Measurements from ENCODE around the gene GBE1. TPM values are rescaled to one million over a fixed set of nuclear protein-coding genes. Genes with fewer than 3 reads are reported as not detected.

The GBE1 gene
- total and polyA plus RNA-seq, 10 of the 15 experiments (the other 5 are each of a cell fraction or from before 2014, with no cell fraction given), result 21.4 to 62.2 (median 41.5) TPM

DNA sequence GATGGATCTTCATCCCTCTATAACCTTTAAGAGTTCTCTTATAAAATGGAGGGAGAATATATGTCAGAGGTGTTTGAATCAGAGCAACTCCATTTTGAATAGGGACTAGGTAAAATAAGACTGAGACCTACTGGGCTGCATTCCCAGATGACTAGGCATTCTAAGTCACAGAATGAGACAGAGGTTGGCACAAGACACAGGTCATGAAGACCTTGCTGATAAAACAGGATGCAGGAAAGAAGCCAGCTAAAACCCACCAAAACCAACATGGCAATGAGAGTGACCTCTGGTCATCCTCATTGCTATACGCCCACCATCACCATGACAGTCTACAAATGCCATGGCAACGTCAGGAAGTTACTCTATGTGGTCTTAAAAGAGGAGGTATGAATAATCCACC is 211.0 kb downstream of the GBE1 start:
- Histone ChIP-seq H3K9me3 (replicated peaks; ENCODE audit: control insufficient read depth, insufficient read depth, low read length) (no peaks in the 10 kb centered on the region), H3K4me3 (no peak overlapping the region), H2AFZ (ENCODE audit: control insufficient read depth, low read depth, low read length) (no peak overlapping the region), H3K27me3 (replicated peaks in 1 of 2; ENCODE audit: control insufficient read depth in 2 of 2, insufficient read depth in 2 of 2, low read length in 1 of 2) (no peaks in the 10 kb centered on the region), H3K4me1 (ENCODE audit: control insufficient read depth, insufficient read depth, low read length) (no peaks in the 10 kb centered on the region), H3K4me2 (ENCODE audit: control insufficient read depth, insufficient read depth) (no peak overlapping the region), H4K20me1 (ENCODE audit: control insufficient read depth, insufficient read depth) (0 out of 2 replicates have a peak, but pooled peaks cover 3% of the 10 kb centered on the region), H3K79me2 (ENCODE audit: control insufficient read depth, insufficient read depth, low read length) (no peaks in the 10 kb centered on the region), H3K36me3 (ENCODE audit: control insufficient read depth in 2 of 2, insufficient read depth in 2 of 2, low read length in 1 of 2) (no peaks in the 10 kb centered on the region), H3K27ac (ENCODE audit: control insufficient read depth, insufficient read depth) (no peak overlapping the region), H3K9ac (ENCODE audit: control insufficient read depth, insufficient read depth, low read length) (no peak overlapping the region)
- FAIRE-seq (no peak), DNase-seq (ENCODE audit: low read depth, low spot score) (no peak), ATAC-seq (no peak)
- ChIA-PET CTCF (no interaction called here), RAD21 (ENCODE audit: unreplicated experiment) (no interaction called here), POLR2A (no interaction called here), SMC1A (ENCODE audit: uncharacterized antibody, unreplicated experiment) (no interaction called here)
- intact Hi-C loops (cut with micrococcal nuclease; ENCODE audit: unreplicated experiment) (no loop called here), in situ Hi-C loops (cut with MboI) (no loop called here)
- WGBS (ENCODE audit: insufficient coverage, insufficient replicate concordance, low lambda C conversion rate, missing lambda C conversion rate), result 93% methylated on average over 2 of the region's 2 CpGs
- TF ChIP-seq, protein P1, sequence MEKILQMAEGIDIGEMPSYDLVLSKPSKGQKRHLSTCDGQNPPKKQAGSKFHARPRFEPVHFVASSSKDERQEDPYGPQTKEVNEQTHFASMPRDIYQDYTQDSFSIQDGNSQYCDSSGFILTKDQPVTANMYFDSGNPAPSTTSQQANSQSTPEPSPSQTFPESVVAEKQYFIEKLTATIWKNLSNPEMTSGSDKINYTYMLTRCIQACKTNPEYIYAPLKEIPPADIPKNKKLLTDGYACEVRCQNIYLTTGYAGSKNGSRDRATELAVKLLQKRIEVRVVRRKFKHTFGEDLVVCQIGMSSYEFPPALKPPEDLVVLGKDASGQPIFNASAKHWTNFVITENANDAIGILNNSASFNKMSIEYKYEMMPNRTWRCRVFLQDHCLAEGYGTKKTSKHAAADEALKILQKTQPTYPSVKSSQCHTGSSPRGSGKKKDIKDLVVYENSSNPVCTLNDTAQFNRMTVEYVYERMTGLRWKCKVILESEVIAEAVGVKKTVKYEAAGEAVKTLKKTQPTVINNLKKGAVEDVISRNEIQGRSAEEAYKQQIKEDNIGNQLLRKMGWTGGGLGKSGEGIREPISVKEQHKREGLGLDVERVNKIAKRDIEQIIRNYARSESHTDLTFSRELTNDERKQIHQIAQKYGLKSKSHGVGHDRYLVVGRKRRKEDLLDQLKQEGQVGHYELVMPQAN (conservative IDR thresholded peaks at IDR 0.05), result no peak
- TF ChIP-seq LARP7 (IDR thresholded peaks at IDR 0.05) (no peak), TCF7 (IDR thresholded peaks at IDR 0.05; ENCODE audit: borderline replicate concordance) (no peak), ETV6 (conservative IDR thresholded peaks at IDR 0.05 in 1 of 2, IDR thresholded peaks at IDR 0.05 in 1 of 2; ENCODE audit: borderline replicate concordance in 1 of 2, low read depth in 1 of 2) (no peak), MYC (IDR thresholded peaks at IDR 0.05; ENCODE audit: insufficient read depth, insufficient read length, insufficient replicate concordance, low read length, severe bottlenecking) (no peak)
- TF ChIP-seq, protein P2, sequence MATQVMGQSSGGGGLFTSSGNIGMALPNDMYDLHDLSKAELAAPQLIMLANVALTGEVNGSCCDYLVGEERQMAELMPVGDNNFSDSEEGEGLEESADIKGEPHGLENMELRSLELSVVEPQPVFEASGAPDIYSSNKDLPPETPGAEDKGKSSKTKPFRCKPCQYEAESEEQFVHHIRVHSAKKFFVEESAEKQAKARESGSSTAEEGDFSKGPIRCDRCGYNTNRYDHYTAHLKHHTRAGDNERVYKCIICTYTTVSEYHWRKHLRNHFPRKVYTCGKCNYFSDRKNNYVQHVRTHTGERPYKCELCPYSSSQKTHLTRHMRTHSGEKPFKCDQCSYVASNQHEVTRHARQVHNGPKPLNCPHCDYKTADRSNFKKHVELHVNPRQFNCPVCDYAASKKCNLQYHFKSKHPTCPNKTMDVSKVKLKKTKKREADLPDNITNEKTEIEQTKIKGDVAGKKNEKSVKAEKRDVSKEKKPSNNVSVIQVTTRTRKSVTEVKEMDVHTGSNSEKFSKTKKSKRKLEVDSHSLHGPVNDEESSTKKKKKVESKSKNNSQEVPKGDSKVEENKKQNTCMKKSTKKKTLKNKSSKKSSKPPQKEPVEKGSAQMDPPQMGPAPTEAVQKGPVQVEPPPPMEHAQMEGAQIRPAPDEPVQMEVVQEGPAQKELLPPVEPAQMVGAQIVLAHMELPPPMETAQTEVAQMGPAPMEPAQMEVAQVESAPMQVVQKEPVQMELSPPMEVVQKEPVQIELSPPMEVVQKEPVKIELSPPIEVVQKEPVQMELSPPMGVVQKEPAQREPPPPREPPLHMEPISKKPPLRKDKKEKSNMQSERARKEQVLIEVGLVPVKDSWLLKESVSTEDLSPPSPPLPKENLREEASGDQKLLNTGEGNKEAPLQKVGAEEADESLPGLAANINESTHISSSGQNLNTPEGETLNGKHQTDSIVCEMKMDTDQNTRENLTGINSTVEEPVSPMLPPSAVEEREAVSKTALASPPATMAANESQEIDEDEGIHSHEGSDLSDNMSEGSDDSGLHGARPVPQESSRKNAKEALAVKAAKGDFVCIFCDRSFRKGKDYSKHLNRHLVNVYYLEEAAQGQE (IDR thresholded peaks at IDR 0.05; ENCODE audit: low read depth, low read length), result no peak
- TF ChIP-seq, protein P3, sequence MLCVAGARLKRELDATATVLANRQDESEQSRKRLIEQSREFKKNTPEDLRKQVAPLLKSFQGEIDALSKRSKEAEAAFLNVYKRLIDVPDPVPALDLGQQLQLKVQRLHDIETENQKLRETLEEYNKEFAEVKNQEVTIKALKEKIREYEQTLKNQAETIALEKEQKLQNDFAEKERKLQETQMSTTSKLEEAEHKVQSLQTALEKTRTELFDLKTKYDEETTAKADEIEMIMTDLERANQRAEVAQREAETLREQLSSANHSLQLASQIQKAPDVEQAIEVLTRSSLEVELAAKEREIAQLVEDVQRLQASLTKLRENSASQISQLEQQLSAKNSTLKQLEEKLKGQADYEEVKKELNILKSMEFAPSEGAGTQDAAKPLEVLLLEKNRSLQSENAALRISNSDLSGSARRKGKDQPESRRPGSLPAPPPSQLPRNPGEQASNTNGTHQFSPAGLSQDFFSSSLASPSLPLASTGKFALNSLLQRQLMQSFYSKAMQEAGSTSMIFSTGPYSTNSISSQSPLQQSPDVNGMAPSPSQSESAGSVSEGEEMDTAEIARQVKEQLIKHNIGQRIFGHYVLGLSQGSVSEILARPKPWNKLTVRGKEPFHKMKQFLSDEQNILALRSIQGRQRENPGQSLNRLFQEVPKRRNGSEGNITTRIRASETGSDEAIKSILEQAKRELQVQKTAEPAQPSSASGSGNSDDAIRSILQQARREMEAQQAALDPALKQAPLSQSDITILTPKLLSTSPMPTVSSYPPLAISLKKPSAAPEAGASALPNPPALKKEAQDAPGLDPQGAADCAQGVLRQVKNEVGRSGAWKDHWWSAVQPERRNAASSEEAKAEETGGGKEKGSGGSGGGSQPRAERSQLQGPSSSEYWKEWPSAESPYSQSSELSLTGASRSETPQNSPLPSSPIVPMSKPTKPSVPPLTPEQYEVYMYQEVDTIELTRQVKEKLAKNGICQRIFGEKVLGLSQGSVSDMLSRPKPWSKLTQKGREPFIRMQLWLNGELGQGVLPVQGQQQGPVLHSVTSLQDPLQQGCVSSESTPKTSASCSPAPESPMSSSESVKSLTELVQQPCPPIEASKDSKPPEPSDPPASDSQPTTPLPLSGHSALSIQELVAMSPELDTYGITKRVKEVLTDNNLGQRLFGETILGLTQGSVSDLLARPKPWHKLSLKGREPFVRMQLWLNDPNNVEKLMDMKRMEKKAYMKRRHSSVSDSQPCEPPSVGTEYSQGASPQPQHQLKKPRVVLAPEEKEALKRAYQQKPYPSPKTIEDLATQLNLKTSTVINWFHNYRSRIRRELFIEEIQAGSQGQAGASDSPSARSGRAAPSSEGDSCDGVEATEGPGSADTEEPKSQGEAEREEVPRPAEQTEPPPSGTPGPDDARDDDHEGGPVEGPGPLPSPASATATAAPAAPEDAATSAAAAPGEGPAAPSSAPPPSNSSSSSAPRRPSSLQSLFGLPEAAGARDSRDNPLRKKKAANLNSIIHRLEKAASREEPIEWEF (IDR thresholded peaks at IDR 0.05; ENCODE audit: insufficient replicate concordance, low read depth, low read length), result no peak
- BruUV-seq (replicated peaks), result no TSS peak
